GM12878 (cell line): ENCODE measurements around the gene CHRNE. TPM values are rescaled to one million over a fixed set of nuclear protein-coding genes. Genes with fewer than 3 reads are reported as not detected.

Experiments used
- ATAC-seq: fragments of 200-7000 bp; cut with Tn5 transposase; 3 replicates; pipeline ENCODE4 v1.9.1; 2020; ENCODE audit warnings: mild to moderate bottlenecking, moderate library complexity
- BruUV-seq: library from RNA; stranded (reverse); fragments of 400-500 nt; replicated peaks from 2 replicates; lab custom pipeline; 2021; lab: Mats Ljungman, UMichigan
- CTCF ChIA-PET: fragments of 300-600 bp; sonication (Branson Sonifier 250); formaldehyde crosslinking; extraction: SDS; loops from one replicate; lab custom pipeline; 2021; ENCODE audit warnings: inconsistent platforms; lab: Yijun Ruan, JAX
- POLR2A ChIA-PET: fragments of 350-600 bp; formaldehyde crosslinking; extraction: SDS; loops from one replicate; lab custom pipeline; 2021; ENCODE audit warnings: inconsistent platforms; lab: Charles Lee
- RAD21 ChIA-PET: fragments of 300-600 bp; sonication (Branson Sonifier 250); formaldehyde crosslinking; loops from one replicate; lab custom pipeline; 2023; ENCODE audit warnings: antibody characterized with exemption; ENCODE audit not compliant: unreplicated experiment; lab: Charles Lee
- SMC1A ChIA-PET: fragments of 300-600 bp; sonication (Branson Sonifier 250); formaldehyde crosslinking; loops from one replicate; lab custom pipeline; 2023; ENCODE audit not compliant: unreplicated experiment, uncharacterized antibody; lab: Charles Lee
- DNase-seq: peaks from one replicate; pipeline ENCODE4 v3.0.0-alpha.2; 2011; ENCODE audit warnings: low read depth, low spot score
- FAIRE-seq: peaks from 3 replicates; lab custom pipeline; 2011; peaks lifted over from hg19 to GRCh38; lab: Jason Lieb, UNC
- H2AFZ ChIP-seq: 2 replicates; pipeline ENCODE4 v1.6.0; 2011; ENCODE audit warnings: low read depth, low read length, control low read depth; ENCODE audit not compliant: control insufficient read depth
- H3K27ac ChIP-seq: 2 replicates; pipeline ENCODE4 v1.5.1; 2011; ENCODE audit warnings: control low read depth; ENCODE audit not compliant: control insufficient read depth, insufficient read depth
- H3K27me3 ChIP-seq, 2 experiments: replicated peaks in 1 of 2; 2 replicates each; pipeline versions ENCODE4 v1.6.0 to v1.6.1; 2011; ENCODE audit warnings: low read length in 1 of 2; ENCODE audit not compliant: control insufficient read depth in 2 of 2, insufficient read depth in 2 of 2
- H3K36me3 ChIP-seq, 2 experiments: 2 replicates each; pipeline ENCODE4 v1.5.1; 2011; ENCODE audit warnings: low read length in 1 of 2; ENCODE audit not compliant: control insufficient read depth in 2 of 2, insufficient read depth in 2 of 2
- H3K4me1 ChIP-seq: 2 replicates; pipeline ENCODE4 v1.6.1; 2011; ENCODE audit warnings: mild to moderate bottlenecking, low read length, moderate library complexity, mixed read lengths; ENCODE audit not compliant: control insufficient read depth, insufficient read depth
- H3K4me2 ChIP-seq: 2 replicates; pipeline ENCODE4 v1.6.0; 2011; ENCODE audit warnings: control low read depth; ENCODE audit not compliant: control insufficient read depth, insufficient read depth
- H3K4me3 ChIP-seq: fragments of 200-600 bp; sonication (generic); 2 replicates; pipeline ENCODE4 v1.5.1; 2016
- H3K79me2 ChIP-seq: 2 replicates; pipeline ENCODE4 v1.6.0; 2011; ENCODE audit warnings: low read length; ENCODE audit not compliant: control insufficient read depth, insufficient read depth
- H3K9ac ChIP-seq: 2 replicates; pipeline ENCODE4 v1.8.0; 2011; ENCODE audit warnings: low read length, control low read depth, mixed read lengths; ENCODE audit not compliant: control insufficient read depth, insufficient read depth
- H3K9me3 ChIP-seq: replicated peaks from 3 replicates; pipeline ENCODE4 v1.5.1; 2011; ENCODE audit warnings: mild to moderate bottlenecking, low read length; ENCODE audit not compliant: control insufficient read depth, insufficient read depth
- H4K20me1 ChIP-seq: 2 replicates; pipeline ENCODE4 v1.6.0; 2011; ENCODE audit not compliant: control insufficient read depth, insufficient read depth
- BMI1 ChIP-seq: fragments of 450-650 bp; IDR thresholded peaks from 2 replicates; pipeline ENCODE4 v1.6.1; 2016; ENCODE audit warnings: mild to moderate bottlenecking, moderate library complexity, borderline replicate concordance
- CBFB ChIP-seq: IDR thresholded peaks from 2 replicates; pipeline ENCODE4 v1.6.1; 2016; ENCODE audit warnings: antibody characterized with exemption, low read depth
- CBX3 ChIP-seq: fragments of 200-600 bp; sonication (generic); IDR thresholded peaks from 2 replicates; pipeline ENCODE4 v1.6.1; 2016; ENCODE audit warnings: low read depth, borderline replicate concordance
- FOXM1 ChIP-seq: IDR thresholded peaks from 2 replicates; pipeline ENCODE4 v1.6.1; 2012; ENCODE audit warnings: low read depth, mild to moderate bottlenecking, inconsistent platforms, low read length, moderate library complexity
- HDGF ChIP-seq: fragments of 450-650 bp; IDR thresholded peaks from 2 replicates; pipeline ENCODE4 v1.6.1; 2016; ENCODE audit warnings: antibody characterized with exemption
- KAT2A ChIP-seq: conservative IDR thresholded peaks from 2 replicates; pipeline ENCODE4 v1.6.1; 2011; ENCODE audit warnings: low read depth, low read length; ENCODE audit not compliant: control insufficient read depth
- NBN ChIP-seq: fragments of 450-650 bp; IDR thresholded peaks from 2 replicates; pipeline ENCODE4 v1.6.1; 2016
- NFIC ChIP-seq: IDR thresholded peaks from 2 replicates; pipeline ENCODE4 v1.6.1; 2012; ENCODE audit warnings: low read depth, mild to moderate bottlenecking, inconsistent platforms, low read length, moderate library complexity
- NFXL1 ChIP-seq: fragments of 450-650 bp; IDR thresholded peaks from 2 replicates; pipeline ENCODE4 v1.6.1; 2017; ENCODE audit warnings: antibody characterized with exemption, mild to moderate bottlenecking, borderline replicate concordance
- NRF1 ChIP-seq: conservative IDR thresholded peaks from 2 replicates; pipeline ENCODE4 v1.6.1; 2011; ENCODE audit warnings: mild to moderate bottlenecking, low read depth, low read length, improper control_type of control experiment
- POLR2AphosphoS2 ChIP-seq: IDR thresholded peaks from 2 replicates; pipeline ENCODE4 v1.6.1; 2011; ENCODE audit warnings: low read depth, mild to moderate bottlenecking, low read length, improper control_type of control experiment, moderate library complexity
- SIN3A ChIP-seq: IDR thresholded peaks from 2 replicates; pipeline ENCODE4 v1.6.1; 2012; ENCODE audit warnings: low read depth, low read length, improper control_type of control experiment
- SMAD5 ChIP-seq: IDR thresholded peaks from 2 replicates; pipeline ENCODE4 v1.6.1; 2016; ENCODE audit warnings: antibody characterized with exemption, low read depth
- SREBF1 ChIP-seq: IDR thresholded peaks from 2 replicates; pipeline ENCODE4 v1.6.1; 2012; ENCODE audit warnings: mild to moderate bottlenecking, low read length
- STAT1 ChIP-seq: fragments of 450-650 bp; conservative IDR thresholded peaks from 2 replicates; pipeline ENCODE4 v1.6.1; 2014; ENCODE audit warnings: antibody characterized with exemption, mild to moderate bottlenecking
- TCF12 ChIP-seq: IDR thresholded peaks from 2 replicates; pipeline ENCODE4 v1.6.1; 2011; ENCODE audit warnings: low read depth, mild to moderate bottlenecking, low read length
- TCF3 ChIP-seq: IDR thresholded peaks from 2 replicates; pipeline ENCODE4 v1.6.1; 2012; ENCODE audit warnings: low read depth, mild to moderate bottlenecking, low read length, borderline replicate concordance; ENCODE audit not compliant: insufficient read depth
- TCF7 ChIP-seq: IDR thresholded peaks from 2 replicates; pipeline ENCODE4 v1.6.1; 2014; ENCODE audit warnings: antibody characterized with exemption, borderline replicate concordance
- ZNF24 ChIP-seq: fragments of 450-650 bp; IDR thresholded peaks from 2 replicates; pipeline ENCODE4 v1.6.1; 2017; ENCODE audit warnings: antibody characterized with exemption, mild to moderate bottlenecking
- ZNF274 ChIP-seq: IDR thresholded peaks from one replicate; pipeline ENCODE4 v1.8.0; 2011; ENCODE audit not compliant: insufficient read length, insufficient read depth
- WGBS: methylation state at CpG from one replicate; pipeline ENCODE4 v1.1.6; 2016; ENCODE audit warnings: low lambda C conversion rate; ENCODE audit not compliant: insufficient replicate concordance, insufficient coverage; ENCODE audit errors: missing lambda C conversion rate; 5-methylcytosine and 5-hydroxymethylcytosine counted together
- in situ Hi-C: fragments of 300-500 bp; cut with MboI; formaldehyde crosslinking; loops from 9 replicates; pipeline ENCODE4 v1.14.3; 2018; ENCODE audit warnings: mixed read lengths
- intact Hi-C: fragments of 100-400 bp; cut with micrococcal nuclease; formaldehyde crosslinking; loops from one replicate; pipeline ENCODE4 v1.14.2; 2022; ENCODE audit not compliant: unreplicated experiment
- polyA plus RNA-seq, 11 experiments: library from polyadenylated mRNA; depleted of rRNA in 4 of 11; unstranded in 6 of 11; stranded (reverse) in 5 of 11; fragments of >200 nt; fragmentation: Nextera tagmentation in 4 of 11; fragmentation: Illumina TruSeq in 1 of 11; extraction: Ambion mirVana in 4 of 11; extraction: Trizol in 1 of 11; gene quantifications; 1 replicate in 1 of 11; 2 replicates in 10 of 11; pipeline versions ENCODE4 v1.2.1 to v1.2.3, GENCODE V29; 2011 to 2016; ENCODE audit warnings: inconsistent platforms in 2 of 11, missing spikeins in 2 of 11, low read depth in 1 of 11
- total RNA-seq, 4 experiments: library from RNA; depleted of rRNA in 3 of 4; stranded (reverse); fragments of >200 nt in 3 of 4; fragmentation: Illumina TruSeq in 1 of 4; extraction: Trizol in 1 of 4; gene quantifications; 2 replicates each; pipeline versions ENCODE4 v1.2.1 to v1.2.3, GENCODE V29; 2013 to 2021
- TF ChIP-seq, protein P1 (sequence below): fragments of 450-650 bp; IDR thresholded peaks from 2 replicates; pipeline ENCODE4 v1.6.1; 2017; ENCODE audit warnings: low read depth, mild to moderate bottlenecking, moderate library complexity
- TF ChIP-seq, protein P2 (sequence below): fragments of 450-650 bp; IDR thresholded peaks from 2 replicates; pipeline ENCODE4 v1.6.1; 2016; ENCODE audit warnings: mild to moderate bottlenecking

Gene CHRNE
- total and polyA plus RNA-seq, 10 of the 15 experiments (the other 5 are each of a cell fraction or from before 2014, with no cell fraction given): 0.05 to 0.11 (median 0.08) TPM; not detected in 6

DNA sequence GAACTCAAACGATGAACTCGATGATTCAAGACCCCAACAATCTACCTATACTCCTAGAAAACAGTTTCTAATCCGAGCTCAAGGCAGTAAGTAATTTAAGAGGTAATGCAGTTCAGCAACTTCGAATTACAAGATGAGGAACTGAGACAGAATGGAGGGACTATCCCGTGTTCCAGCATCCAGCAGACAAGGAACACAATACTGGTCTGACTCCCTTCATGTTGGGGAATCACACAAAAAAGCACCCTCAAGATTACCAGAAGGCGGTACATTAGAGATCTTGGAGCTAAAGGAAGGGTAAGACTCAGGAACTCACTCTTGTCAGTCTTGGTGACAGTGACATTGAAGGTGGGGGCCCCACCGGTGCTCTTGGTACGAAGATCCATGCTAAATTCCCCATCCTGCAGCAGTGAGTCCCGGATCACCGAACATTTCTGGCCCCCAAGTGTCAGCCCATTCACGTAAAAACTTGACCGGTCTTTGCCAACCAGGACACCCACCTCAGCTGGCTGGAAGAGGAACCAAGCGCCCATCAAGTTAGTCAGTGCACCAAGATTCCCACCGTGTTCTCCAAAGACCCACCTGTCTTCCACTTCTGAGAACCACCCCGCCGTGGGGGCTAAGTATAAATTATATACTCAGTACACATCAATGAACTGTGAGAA, 43.5 kb upstream of the CHRNE start (continued):
- TF ChIP-seq SIN3A: no peak
- TF ChIP-seq ZNF274: no peak
- TF ChIP-seq CBFB: 0 out of 2 replicates have a peak, but pooled peaks have one; percentile 17

DNA sequence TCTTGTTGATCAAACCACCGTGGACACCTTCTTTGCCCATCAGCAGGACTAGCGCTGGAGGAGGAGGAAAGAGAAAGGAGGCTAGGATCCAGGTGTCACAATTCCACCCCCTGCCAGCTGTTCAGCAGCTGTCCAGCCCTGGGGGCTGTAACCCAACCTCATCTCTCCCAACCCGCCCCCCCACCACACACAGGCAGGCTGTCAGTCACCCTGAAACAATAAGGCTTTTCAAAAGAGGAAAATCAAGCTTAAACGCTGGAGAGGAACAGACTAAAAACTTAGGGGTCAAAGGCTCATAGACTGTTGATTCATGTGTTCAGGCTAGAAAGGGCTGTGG, 43.0 kb upstream of the CHRNE start:
- ChIA-PET CTCF (interaction anchor here (1.2 to 3.3 kb wide), 3 partner anchors 21 to 116 kb away, joined by 3 to 13 read pairs (median 12); partner anchors contain the start of gene SPAG7), RAD21 (interaction anchor here (9.8 kb wide), 1 partner anchor 20 kb away, joined by 73 read pairs; the partner anchor contains the start of gene SPAG7), POLR2A (interaction anchor here (0.6 to 17.5 kb wide), 4 partner anchors 20 to 71 kb away, joined by 3 to 272 read pairs (median 5); partner anchors contain the start of genes INCA1, KIF1C and SPAG7), SMC1A (interaction anchor here (0.6 to 7.1 kb wide), 5 partner anchors 11 to 41 kb away, joined by 3 to 50 read pairs (median 4); partner anchors contain the start of gene SPAG7)
- peaks cover 42% of the 10 kb centered on the region for H3K4me1 ChIP-seq
- peak overlapping the region; percentile 100 for H3K27ac ChIP-seq
- H3K9me3 ChIP-seq: no peaks in the 10 kb centered on the region
- H3K79me2 ChIP-seq: peaks cover 82% of the 10 kb centered on the region
- H3K36me3 ChIP-seq: peaks cover 20 to 22% of the 10 kb centered on the region in 2 experiments
- peaks cover 5% of the 10 kb centered on the region for H4K20me1 ChIP-seq
- in situ Hi-C loops: no loop called here
- no peak for TF ChIP-seq NFXL1
- no peak for TF ChIP-seq ZNF24
- peak; percentile 59; the same call in 1 of the 2 replicates for TF ChIP-seq TCF3
- TF ChIP-seq NRF1: no peak
- peak; percentile 31; the same call in 1 of the 2 replicates for TF ChIP-seq POLR2AphosphoS2
- TF ChIP-seq, protein P1, sequence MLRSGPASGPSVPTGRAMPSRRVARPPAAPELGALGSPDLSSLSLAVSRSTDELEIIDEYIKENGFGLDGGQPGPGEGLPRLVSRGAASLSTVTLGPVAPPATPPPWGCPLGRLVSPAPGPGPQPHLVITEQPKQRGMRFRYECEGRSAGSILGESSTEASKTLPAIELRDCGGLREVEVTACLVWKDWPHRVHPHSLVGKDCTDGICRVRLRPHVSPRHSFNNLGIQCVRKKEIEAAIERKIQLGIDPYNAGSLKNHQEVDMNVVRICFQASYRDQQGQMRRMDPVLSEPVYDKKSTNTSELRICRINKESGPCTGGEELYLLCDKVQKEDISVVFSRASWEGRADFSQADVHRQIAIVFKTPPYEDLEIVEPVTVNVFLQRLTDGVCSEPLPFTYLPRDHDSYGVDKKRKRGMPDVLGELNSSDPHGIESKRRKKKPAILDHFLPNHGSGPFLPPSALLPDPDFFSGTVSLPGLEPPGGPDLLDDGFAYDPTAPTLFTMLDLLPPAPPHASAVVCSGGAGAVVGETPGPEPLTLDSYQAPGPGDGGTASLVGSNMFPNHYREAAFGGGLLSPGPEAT: no peak
- no peak for TF ChIP-seq CBX3
- no peak for TF ChIP-seq HDGF
- no peak for TF ChIP-seq STAT1
- no peak for TF ChIP-seq KAT2A
- no peak for TF ChIP-seq NFIC
- no peak for TF ChIP-seq NBN
- no peak for TF ChIP-seq TCF7
- TF ChIP-seq, protein P2, sequence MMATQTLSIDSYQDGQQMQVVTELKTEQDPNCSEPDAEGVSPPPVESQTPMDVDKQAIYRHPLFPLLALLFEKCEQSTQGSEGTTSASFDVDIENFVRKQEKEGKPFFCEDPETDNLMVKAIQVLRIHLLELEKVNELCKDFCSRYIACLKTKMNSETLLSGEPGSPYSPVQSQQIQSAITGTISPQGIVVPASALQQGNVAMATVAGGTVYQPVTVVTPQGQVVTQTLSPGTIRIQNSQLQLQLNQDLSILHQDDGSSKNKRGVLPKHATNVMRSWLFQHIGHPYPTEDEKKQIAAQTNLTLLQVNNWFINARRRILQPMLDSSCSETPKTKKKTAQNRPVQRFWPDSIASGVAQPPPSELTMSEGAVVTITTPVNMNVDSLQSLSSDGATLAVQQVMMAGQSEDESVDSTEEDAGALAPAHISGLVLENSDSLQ: peak; percentile 44; the same call in 1 of the 2 replicates
- peak; percentile 17; the same call in 1 of the 2 replicates for TF ChIP-seq SMAD5
- no peak for TF ChIP-seq BMI1
- TF ChIP-seq TCF12: peak; percentile 76; the same call in 1 of the 2 replicates
- no peak for TF ChIP-seq SREBF1
- TF ChIP-seq FOXM1: no peak
- TF ChIP-seq CBFB: no peak
- FAIRE-seq: no peak
- no peak for DNase-seq
- no peaks in the 10 kb centered on the region for H3K27me3 ChIP-seq
- H2AFZ ChIP-seq: no peak overlapping the region
- no TSS peak for BruUV-seq
- H3K4me3 ChIP-seq: peak overlapping the region; percentile 96
- H3K9ac ChIP-seq: peak overlapping the region; percentile 100
- intact Hi-C loops: no loop called here
- H3K4me2 ChIP-seq: peak overlapping the region; percentile 55
- ATAC-seq: no peak
- 0% methylated on average over 4 of the region's 4 CpGs for WGBS
